Measurements from ENCODE around the gene ALG5.

ALG5 gene

GRCh38 chr13:36915896-36916640 lies 83.1 kb downstream of the ALG5 start:
- H3K4me3 ChIP-seq: peak overlapping the region; percentile 91
- no peaks in the 10 kb centered on the region for H3K9me3 ChIP-seq (ENCODE audit: low read depth, low read length)
- H3K9ac ChIP-seq (ENCODE audit: insufficient read length): peak overlapping the region; percentile 79
- no peak for DNase-seq (ENCODE audit: low read depth, low spot score)
- no peaks in the 10 kb centered on the region for H3K36me3 ChIP-seq (ENCODE audit: insufficient read depth, low read length)
- peak overlapping the region; percentile 95 for H3K27ac ChIP-seq
- TF ChIP-seq POLR2AphosphoS5 (IDR thresholded peaks at IDR 0.05; ENCODE audit: borderline replicate concordance, low read depth, low read length) (peak; percentile 21; the same call in 1 of the 2 replicates), FOXP2 (optimal IDR thresholded peaks at IDR 0.05; ENCODE audit: control extremely low read depth, extremely low read length, insufficient read depth) (no peak)

GRCh38 chr13:36915106-36915505 lies 84.0 kb downstream of the ALG5 start:
- DNase-seq (ENCODE audit: low read depth, low spot score): no peak
- Histone ChIP-seq H3K4me3 (peak overlapping the region; percentile 91), H3K9me3 (ENCODE audit: low read depth, low read length) (no peaks in the 10 kb centered on the region), H3K36me3 (ENCODE audit: insufficient read depth, low read length) (no peaks in the 10 kb centered on the region), H3K27ac (peak overlapping the region; percentile 95), H3K9ac (ENCODE audit: insufficient read length) (peak overlapping the region; percentile 79)
- TF ChIP-seq POLR2AphosphoS5 (IDR thresholded peaks at IDR 0.05; ENCODE audit: borderline replicate concordance, low read depth, low read length) (no peak), FOXP2 (optimal IDR thresholded peaks at IDR 0.05; ENCODE audit: control extremely low read depth, extremely low read length, insufficient read depth) (no peak), EZH2 (IDR thresholded peaks at IDR 0.05) (no peak)

DNA sequence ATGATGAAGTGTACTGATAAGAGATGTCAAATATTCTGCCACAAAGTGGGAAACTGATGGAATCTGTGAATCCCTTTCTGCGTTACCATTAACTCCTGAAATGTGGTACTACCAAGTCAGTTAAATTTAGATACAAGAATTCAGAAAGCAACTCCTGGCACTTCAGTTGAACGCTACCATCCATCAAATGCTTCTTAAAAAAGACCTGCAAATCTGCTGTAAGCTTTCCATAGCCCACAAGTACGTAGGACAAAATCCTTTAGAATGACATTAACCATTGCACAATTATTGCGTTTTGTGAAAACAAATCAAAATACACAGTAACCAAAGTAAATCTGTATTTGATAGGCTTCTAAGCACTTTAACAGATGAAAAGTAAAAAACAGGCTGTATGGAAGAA lies 84.5 kb downstream of the ALG5 start:
- H3K9ac ChIP-seq (ENCODE audit: insufficient read length): no peak overlapping the region
- no peak for TF ChIP-seq EZH2 (IDR thresholded peaks at IDR 0.05)
- no peak for TF ChIP-seq FOXP2 (optimal IDR thresholded peaks at IDR 0.05; ENCODE audit: control extremely low read depth, extremely low read length, insufficient read depth)
- TF ChIP-seq POLR2AphosphoS5 (IDR thresholded peaks at IDR 0.05; ENCODE audit: borderline replicate concordance, low read depth, low read length): no peak
- peak overlapping the region; percentile 91 for H3K4me3 ChIP-seq
- no peaks in the 10 kb centered on the region for H3K36me3 ChIP-seq (ENCODE audit: insufficient read depth, low read length)
- H3K9me3 ChIP-seq (ENCODE audit: low read depth, low read length): no peaks in the 10 kb centered on the region
- peak overlapping the region; percentile 95; the same call in 1 of the 2 replicates for H3K27ac ChIP-seq
- DNase-seq (ENCODE audit: low read depth, low spot score): no peak

DNA sequence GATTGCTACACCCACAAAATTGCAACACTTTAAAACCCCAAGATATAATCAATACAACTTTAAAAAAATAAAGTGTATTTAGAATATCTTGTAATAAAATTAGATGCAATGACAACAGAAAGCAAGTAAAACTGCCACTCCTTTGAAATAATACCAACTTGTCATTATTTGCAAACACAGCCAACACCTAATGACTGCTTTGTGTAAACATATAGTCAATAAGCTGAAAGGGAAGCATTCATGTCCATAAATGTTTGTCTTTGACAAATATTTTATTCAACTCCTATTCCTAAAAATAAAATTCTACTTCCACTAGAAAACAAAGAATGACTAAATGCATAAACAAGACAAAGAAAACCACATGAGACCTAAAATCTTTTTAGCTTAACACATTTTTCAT lies 85.7 kb downstream of the ALG5 start:
- Histone ChIP-seq H3K4me3 (no peak overlapping the region), H3K36me3 (ENCODE audit: insufficient read depth, low read length) (peaks cover 3% of the 10 kb centered on the region; the same call in 1 of the 2 replicates), H3K9me3 (ENCODE audit: low read depth, low read length) (no peaks in the 10 kb centered on the region), H3K9ac (ENCODE audit: insufficient read length) (peak overlapping the region; percentile 34), H3K27ac (peak overlapping the region; percentile 63)
- no peak for DNase-seq (ENCODE audit: low read depth, low spot score)
- TF ChIP-seq POLR2AphosphoS5 (IDR thresholded peaks at IDR 0.05; ENCODE audit: borderline replicate concordance, low read depth, low read length): no peak

DNA sequence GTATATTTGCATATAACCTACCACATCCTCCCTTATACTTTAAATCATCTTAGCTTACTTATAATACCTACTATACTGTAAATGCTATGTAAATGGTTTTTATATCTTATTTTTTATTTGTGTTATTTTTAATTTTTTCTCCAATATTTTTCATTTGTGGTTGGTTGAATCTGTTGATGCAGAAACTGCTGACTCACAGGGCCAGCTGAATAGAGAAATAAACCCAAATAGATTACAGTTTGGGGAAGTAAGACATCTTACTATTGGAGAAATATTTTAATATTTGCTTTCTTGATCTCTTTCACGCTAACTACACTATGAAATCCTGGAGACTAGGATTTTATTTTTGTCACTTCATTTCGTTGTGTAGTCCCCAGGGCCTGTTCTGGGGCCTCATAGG lies 86.2 kb downstream of the ALG5 start:
- H3K4me3 ChIP-seq: no peak overlapping the region
- H3K36me3 ChIP-seq (ENCODE audit: insufficient read depth, low read length): peaks cover 3% of the 10 kb centered on the region; the same call in 1 of the 2 replicates
- no peak for TF ChIP-seq POLR2AphosphoS5 (IDR thresholded peaks at IDR 0.05; ENCODE audit: borderline replicate concordance, low read depth, low read length)
- no peak for TF ChIP-seq FOXP2 (optimal IDR thresholded peaks at IDR 0.05; ENCODE audit: control extremely low read depth, extremely low read length, insufficient read depth)
- no peak for TF ChIP-seq EZH2 (IDR thresholded peaks at IDR 0.05)
- no peak for DNase-seq (ENCODE audit: low read depth, low spot score)
- H3K9ac ChIP-seq (ENCODE audit: insufficient read length): peak overlapping the region; percentile 34
- H3K27ac ChIP-seq: peak overlapping the region; percentile 63; the same call in 1 of the 2 replicates
- no peaks in the 10 kb centered on the region; the same call in 1 of the 2 replicates for H3K9me3 ChIP-seq (ENCODE audit: low read depth, low read length)

DNA sequence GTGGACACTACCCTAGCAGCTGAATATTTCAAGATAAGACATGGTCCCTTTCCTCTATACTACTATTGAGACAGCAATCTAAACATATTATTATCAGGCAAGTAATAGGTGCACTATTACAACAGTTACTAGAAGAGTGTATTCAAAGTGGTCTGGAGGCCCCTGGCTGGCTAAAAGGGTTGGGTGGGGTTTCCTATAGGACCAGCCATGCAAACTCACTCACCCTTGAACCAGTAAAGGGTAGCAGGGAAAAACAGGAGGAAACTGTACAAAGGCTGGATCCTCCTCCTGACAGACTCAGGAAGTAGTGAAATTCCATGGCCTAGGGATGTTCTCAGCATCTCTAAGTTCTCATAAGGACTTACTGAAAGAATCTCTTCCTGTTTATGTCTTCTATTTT lies 86.8 kb downstream of the ALG5 start:
- DNase-seq (ENCODE audit: low read depth, low spot score): no peak
- Histone ChIP-seq H3K4me3 (0 out of 2 replicates have a peak overlapping the region, but pooled peaks have one; percentile 2), H3K36me3 (ENCODE audit: insufficient read depth, low read length) (peaks cover 7% of the 10 kb centered on the region), H3K27ac (peak overlapping the region; percentile 63; the same call in 1 of the 2 replicates), H3K9ac (ENCODE audit: insufficient read length) (no peak overlapping the region), H3K9me3 (ENCODE audit: low read depth, low read length) (no peaks in the 10 kb centered on the region; the same call in 1 of the 2 replicates)
- TF ChIP-seq FOXP2 (optimal IDR thresholded peaks at IDR 0.05; ENCODE audit: control extremely low read depth, extremely low read length, insufficient read depth) (no peak), EZH2 (IDR thresholded peaks at IDR 0.05) (no peak), POLR2AphosphoS5 (IDR thresholded peaks at IDR 0.05; ENCODE audit: borderline replicate concordance, low read depth, low read length) (no peak)

DNA sequence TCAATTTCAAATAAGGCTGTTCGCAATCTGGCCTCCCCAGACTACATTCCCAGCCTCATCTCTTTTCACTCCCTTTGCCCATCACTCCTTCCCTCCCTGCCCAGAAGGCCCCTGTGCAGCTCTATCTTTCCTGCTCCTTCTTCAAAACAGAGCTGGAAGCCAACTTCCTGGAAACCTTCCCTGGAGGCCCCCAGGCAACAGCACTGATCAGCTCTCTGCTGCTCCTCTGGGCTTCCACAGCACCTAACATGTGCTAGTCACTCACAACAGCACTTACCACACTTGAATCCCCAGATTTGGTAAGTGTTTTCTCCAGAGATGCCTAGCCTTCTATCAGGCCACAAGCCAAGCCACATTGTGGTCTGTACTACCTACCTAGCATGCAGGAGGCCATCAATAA lies 88.6 kb downstream of the ALG5 start:
- TF ChIP-seq POLR2AphosphoS5 (IDR thresholded peaks at IDR 0.05; ENCODE audit: borderline replicate concordance, low read depth, low read length): no peak
- peak; percentile 67 for TF ChIP-seq FOXP2 (optimal IDR thresholded peaks at IDR 0.05; ENCODE audit: control extremely low read depth, extremely low read length, insufficient read depth)
- DNase-seq (ENCODE audit: low read depth, low spot score): no peak
- Histone ChIP-seq H3K4me3 (no peak overlapping the region), H3K36me3 (ENCODE audit: insufficient read depth, low read length) (peaks cover 22% of the 10 kb centered on the region), H3K9ac (ENCODE audit: insufficient read length) (no peak overlapping the region), H3K27ac (peak overlapping the region; percentile 35; the same call in 1 of the 2 replicates), H3K9me3 (ENCODE audit: low read depth, low read length) (no peaks in the 10 kb centered on the region; the same call in 1 of the 2 replicates)

DNA sequence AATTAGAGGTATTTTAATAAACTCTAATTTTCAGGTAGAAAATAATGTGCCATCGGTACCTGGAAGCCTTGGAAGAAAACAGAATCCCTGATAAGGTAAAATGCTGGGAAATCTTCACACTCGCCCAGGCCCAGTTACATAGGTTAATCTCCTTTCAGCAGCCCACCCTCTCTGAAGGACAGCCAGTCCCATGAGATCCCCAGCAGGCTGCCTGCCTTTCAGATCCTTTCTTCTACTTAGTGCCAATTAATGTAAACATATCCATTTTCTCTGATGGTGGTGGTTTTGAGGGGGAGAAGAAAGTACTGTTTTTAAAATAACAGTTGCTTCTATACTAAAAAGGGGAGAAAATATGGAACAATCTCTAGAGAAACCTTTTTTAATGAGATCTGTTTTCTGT lies 91.3 kb downstream of the ALG5 start:
- no peak overlapping the region for H3K27ac ChIP-seq
- peaks cover 48% of the 10 kb centered on the region for H3K36me3 ChIP-seq (ENCODE audit: insufficient read depth, low read length)
- TF ChIP-seq FOXP2 (optimal IDR thresholded peaks at IDR 0.05; ENCODE audit: control extremely low read depth, extremely low read length, insufficient read depth) (no peak), POLR2AphosphoS5 (IDR thresholded peaks at IDR 0.05; ENCODE audit: borderline replicate concordance, low read depth, low read length) (no peak), EZH2 (IDR thresholded peaks at IDR 0.05) (no peak)
- H3K9ac ChIP-seq (ENCODE audit: insufficient read length): no peak overlapping the region
- no peaks in the 10 kb centered on the region; the same call in 1 of the 2 replicates for H3K9me3 ChIP-seq (ENCODE audit: low read depth, low read length)
- no peak overlapping the region for H3K4me3 ChIP-seq
- no peak for DNase-seq (ENCODE audit: low read depth, low spot score)
